Measurements from ENCODE around the gene FBXW8.

The FBXW8 gene

DNA sequence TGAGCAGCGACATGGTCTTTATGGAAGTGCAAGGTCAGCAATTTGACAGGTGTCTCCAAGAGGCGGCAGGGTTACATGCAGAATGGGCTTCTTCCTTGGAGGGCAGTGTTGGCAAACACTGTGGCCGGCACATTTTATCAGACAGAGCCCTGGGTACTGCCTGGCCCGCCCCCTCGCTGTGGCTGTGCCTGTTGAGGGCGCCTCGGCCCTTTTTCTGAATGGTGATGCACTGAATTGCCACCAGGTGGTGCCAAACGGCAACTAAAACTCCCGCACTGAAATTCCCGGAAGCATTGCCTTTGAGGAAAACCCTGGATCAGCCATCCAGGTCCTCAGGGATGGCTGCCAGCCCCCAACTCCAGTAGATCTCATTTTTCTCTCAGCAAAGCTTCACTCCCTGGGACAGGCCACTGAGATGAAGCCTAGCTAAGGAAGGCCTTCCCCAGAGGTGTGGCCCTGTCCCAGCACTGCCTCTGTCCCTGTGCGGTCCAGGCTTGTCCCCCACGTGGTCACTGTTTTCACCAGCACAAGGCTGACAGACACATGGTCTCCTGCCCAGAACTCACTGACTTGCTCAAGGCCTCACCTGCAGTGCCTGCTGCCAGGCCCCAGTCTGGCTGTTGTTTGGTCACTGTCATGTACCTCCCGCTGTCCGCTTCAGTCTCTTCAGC lies 114.9 kb downstream of the FBXW8 start:
- peak; percentile 93 for DNase-seq

GRCh38 chr12:117026343-117026742 lies 115.6 kb downstream of the FBXW8 start:
- no peak for DNase-seq

GRCh38 chr12:117026921-117027250 lies 116.1 kb downstream of the FBXW8 start:
- DNase-seq: no peak

- DNase-seq: no peak
Observed at GRCh38 chr12:117027251-117028086, 116.7 kb downstream of the FBXW8 start.

DNA sequence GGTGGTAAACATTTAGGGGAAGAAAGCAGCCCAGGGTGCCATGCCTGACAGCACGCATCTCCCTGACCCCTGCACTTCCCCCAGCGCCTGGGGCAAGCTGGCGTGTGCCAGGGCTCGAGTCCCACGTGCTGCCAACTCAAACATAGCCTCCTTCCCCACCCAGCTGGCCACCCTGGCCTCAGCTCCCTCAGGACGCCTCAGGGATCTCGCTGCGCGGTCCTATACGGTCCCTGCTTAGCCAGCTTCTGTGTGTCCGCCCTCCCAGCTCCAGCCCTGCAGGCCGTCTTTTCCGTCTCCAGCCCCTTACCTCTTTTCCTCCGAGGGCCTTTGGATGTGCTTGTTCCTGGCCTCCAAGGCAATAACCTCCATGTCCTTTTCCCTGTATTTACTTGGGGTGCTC lies 117.5 kb downstream of the FBXW8 start:
- DNase-seq: no peak

DNA sequence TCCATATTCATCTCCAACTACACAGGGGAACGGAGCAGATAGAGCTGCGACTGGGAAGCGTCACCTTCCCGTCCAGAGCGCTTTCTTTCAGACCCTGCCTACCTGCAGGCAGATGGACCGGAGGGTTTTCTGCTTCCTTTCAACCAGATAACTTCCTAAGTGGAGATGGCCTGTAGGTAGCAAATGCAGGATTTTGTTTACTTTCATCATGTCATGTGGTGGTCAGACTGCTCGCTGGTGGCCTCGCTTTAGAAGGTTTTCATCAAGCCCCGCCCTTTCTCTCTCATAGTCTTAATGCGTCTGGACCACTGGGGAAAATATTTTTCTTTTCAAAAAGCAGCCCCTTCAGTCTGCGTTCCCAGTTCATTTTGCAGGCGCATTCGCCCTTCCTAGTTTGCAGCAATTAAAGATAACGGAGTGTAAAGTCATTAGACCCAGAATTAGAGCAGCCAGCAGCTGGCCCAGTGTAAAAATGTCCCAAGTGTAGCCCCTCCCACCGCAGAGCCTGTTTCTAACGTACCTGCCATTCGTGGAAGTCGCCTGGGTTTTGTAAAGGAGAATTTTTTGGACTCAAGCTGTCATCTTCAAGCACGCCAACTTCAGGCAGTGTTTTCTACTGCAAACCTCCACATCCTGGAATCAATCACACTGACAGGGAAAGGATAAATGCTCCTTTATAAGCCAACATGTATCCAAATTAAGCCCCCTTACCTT lies 119.6 kb downstream of the FBXW8 start:
- no peak for DNase-seq

DNA sequence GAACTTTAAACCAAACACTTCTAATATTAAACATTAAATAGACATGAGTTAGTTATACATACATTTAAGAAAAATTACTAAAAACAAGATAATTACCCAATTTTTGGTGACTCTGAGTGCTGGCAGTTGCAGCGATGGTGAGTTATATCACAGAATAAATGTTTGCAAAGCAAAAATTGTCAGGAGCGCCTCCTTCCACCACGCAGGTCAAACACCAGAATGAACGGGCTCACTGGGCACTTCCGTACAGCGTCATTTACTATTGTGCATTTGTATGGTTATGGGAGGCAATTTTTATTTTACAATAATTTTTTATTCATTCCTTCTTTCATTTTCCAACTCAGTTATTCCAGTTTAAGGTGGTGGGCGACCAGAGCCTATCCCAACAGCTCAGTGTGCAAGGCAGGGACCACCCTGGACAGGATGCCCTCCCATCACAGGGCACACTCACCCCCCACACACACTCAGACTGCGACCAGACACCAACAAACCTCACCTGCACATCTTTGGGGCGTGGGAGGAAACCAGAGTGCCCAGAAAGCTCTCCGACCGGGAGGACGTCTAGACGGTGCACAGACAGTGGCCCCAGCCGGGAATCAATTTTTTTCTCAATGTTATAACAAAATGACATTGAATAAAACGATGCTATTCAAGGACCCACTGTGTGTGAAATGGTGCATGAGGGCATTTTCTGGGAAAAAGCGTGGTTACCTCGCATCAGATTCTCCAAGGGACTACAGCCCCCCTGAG lies 121.3 kb downstream of the FBXW8 start:
- no peak for DNase-seq

GRCh38 chr12:117032593-117033381 lies 122.0 kb downstream of the FBXW8 start:
- no peak for DNase-seq

DNA sequence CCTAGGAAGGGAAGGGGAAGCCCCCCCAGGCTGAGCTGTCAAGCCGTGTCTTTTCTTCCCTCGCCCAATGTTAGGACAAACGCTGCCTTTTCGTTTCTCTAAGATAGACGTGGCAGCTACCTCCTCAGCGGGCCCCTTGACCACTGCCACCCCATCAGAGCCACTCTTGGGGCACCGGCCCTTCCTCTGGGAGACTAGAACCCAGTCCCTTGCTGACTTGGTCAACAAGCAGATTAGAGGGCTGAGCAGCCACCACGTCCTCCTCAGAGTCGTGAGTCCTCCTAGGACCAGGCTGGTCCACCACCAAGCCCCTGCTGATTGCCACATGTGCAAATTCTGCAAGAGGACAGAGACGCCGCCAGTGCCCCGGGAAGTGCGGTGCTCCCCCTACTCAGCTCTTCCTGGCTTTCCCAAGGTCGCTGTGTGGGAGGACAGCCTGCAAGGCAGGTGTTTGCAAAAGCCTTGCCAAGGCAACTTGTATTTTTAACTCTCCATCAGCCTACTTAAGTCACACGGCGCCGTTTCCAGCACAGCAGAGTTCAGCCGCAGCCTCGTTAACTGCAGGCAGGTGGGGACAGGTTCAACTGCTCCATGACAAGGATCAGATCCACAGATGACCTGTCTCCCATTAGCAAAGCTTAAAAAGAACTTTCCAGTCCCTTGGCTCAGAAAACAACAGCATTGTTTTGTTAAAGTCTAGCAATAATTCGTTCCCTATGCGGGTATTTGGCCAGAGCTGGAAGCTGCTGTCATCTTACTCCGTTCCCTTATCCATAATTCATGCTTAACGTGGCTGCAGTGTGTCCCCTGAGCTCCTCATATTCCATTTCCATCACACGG lies 122.9 kb downstream of the FBXW8 start:
- no peak for DNase-seq

GRCh38 chr12:117034249-117034648 lies 123.5 kb downstream of the FBXW8 start:
- no peak for DNase-seq

GRCh38 chr12:117034701-117035151 lies 124.0 kb downstream of the FBXW8 start:
- DNase-seq: no peak

DNA sequence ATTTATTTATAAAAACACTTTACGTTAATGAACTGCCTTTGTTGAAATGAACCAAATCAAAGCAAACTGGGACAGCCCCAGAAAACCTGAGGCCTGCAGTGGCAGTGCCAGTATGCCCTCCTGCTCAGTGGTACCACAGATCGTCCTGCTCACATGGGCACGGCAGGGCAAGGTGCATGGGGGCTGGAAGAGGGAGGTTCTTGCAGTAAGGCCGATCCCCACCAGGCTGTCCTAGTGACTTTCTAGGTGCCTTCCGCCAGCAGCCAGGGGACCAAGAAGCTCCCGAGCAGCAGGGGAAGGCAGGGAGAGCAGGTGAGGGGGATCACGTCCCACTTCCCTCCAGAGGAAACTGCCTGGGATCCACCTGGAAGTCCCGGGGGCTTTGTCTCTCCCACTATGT lies 124.5 kb downstream of the FBXW8 start:
- no peak for DNase-seq

GRCh38 chr12:117036046-117036445 lies 125.3 kb downstream of the FBXW8 start:
- DNase-seq: no peak

GRCh38 chr12:117036547-117036946 lies 125.8 kb downstream of the FBXW8 start:
- no peak for DNase-seq

- DNase-seq: no peak
Observed at GRCh38 chr12:117037289-117038022, 126.7 kb downstream of the FBXW8 start.

GRCh38 chr12:117038023-117038680 lies 127.4 kb downstream of the FBXW8 start:
- DNase-seq: no peak

GRCh38 chr12:117038919-117039318 lies 128.2 kb downstream of the FBXW8 start:
- DNase-seq: no peak

- no peak for DNase-seq
Observed at GRCh38 chr12:117039891-117040309, 129.2 kb downstream of the FBXW8 start.

GRCh38 chr12:117040496-117040895 lies 129.7 kb downstream of the FBXW8 start:
- DNase-seq: no peak

GRCh38 chr12:117041798-117042170 lies 131.0 kb downstream of the FBXW8 start:
- no peak for DNase-seq

All from islet precursor cell (in vitro differentiated cells).